Measurements from ENCODE around the gene SMOC2. TPM values are rescaled to one million over a fixed set of nuclear protein-coding genes. Genes with fewer than 3 reads are reported as not detected.

The SMOC2 gene, protein sequence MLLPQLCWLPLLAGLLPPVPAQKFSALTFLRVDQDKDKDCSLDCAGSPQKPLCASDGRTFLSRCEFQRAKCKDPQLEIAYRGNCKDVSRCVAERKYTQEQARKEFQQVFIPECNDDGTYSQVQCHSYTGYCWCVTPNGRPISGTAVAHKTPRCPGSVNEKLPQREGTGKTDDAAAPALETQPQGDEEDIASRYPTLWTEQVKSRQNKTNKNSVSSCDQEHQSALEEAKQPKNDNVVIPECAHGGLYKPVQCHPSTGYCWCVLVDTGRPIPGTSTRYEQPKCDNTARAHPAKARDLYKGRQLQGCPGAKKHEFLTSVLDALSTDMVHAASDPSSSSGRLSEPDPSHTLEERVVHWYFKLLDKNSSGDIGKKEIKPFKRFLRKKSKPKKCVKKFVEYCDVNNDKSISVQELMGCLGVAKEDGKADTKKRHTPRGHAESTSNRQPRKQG
- total RNA-seq (5.4 TPM), polyA plus RNA-seq (6.5 TPM)
- long read RNA-seq, donor 1, result 0 reads
- long read RNA-seq, donor 2, result 0 reads
- long read RNA-seq, donor 3, partial matches to known transcripts, result 0 of 2 reads
- long read RNA-seq, donor 3, other reads (novel, unspliced or antisense), result 0 of 2 reads
- long read RNA-seq, donor 4, partial matches to known transcripts, result 0 of 1 reads
- long read RNA-seq, donor 4, other reads (novel, unspliced or antisense), result 0 of 1 reads
- long read RNA-seq, donor 5, partial matches to known transcripts, result 0 of 1 reads
- long read RNA-seq, donor 5, other reads (novel, unspliced or antisense), result 0 of 1 reads
- long read RNA-seq, donor 6, partial matches to known transcripts, result 0 of 3 reads
- long read RNA-seq, donor 6, other reads (novel, unspliced or antisense), result 0 of 3 reads
- long read RNA-seq, donor 7, partial matches to known transcripts, result 0 of 1 reads
- long read RNA-seq, donor 7, other reads (novel, unspliced or antisense), result 0 of 1 reads
- long read RNA-seq, donor 8, partial matches to known transcripts, result 0 of 1 reads
- long read RNA-seq, donor 8, other reads (novel, unspliced or antisense), result 0 of 1 reads
- long read RNA-seq, donor 9, partial matches to known transcripts, result 0 of 2 reads
- long read RNA-seq, donor 9, other reads (novel, unspliced or antisense), result 0 of 2 reads
- long read RNA-seq, donor 10, partial matches to known transcripts, result 0 of 2 reads
- long read RNA-seq, donor 10, other reads (novel, unspliced or antisense), result 0 of 2 reads

DNA sequence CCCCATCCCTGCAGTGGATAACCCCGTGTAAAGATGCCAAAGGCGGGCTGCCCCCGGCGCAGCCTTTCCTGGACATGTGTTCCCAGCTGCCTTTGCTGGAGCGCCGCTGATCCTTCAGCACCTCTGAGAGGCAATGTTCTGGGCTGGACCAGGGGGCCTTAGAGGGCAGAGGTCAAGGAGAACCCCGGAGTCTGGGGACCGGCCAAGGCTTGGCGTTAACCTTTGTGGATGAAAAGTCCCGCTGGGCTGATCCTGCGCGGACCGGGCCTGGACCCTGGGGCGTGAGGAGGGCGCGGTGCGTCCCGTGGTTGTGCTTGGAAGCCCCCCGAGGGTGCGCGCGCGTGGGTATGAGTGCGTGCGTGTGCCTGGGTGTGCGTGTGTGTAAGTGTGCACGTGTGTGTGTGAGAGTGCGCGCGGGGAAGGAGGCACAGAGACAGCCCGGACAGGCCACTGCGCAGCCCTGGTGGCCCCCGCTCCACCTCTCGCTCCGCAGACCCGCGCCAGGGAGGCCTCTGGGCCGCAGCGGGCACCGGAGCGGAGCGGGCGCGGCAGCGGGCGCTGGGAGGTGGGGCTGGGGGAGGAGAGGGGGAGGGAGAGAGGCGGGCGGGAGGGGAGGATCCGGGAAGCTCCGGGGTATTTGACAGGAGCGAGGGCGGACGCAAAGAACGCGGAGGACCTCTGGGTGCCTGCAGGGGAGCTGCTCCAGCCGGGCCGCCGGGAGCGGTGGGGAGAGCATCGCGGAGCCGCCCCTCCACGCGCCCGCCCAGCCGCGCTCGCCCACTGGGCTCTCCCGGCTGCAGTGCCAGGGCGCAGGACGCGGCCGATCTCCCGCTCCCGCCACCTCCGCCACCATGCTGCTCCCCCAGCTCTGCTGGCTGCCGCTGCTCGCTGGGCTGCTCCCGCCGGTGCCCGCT lies at the start of gene SMOC2:
TSS of gene SMOC2 (plus strand) at position 665 of the 914 bp plus-strand sequence. CDS start at position 852, 187 bp downstream.
- peaks cover 33 to 50% of the 10 kb centered on the region in 2 donors for H3K27me3 ChIP-seq (ENCODE audit: control insufficient read depth in 2 of 2, insufficient read depth in 1 of 2, low read length in 1 of 2)
- no peak within 1 kb of the TSS for H3K27ac ChIP-seq (ENCODE audit: low read depth in 1 of 2, low read length in 1 of 2)
- no peaks in the 10 kb centered on the region for H3K36me3 ChIP-seq (ENCODE audit: control insufficient read depth in 2 of 2, insufficient read depth in 2 of 2, low read length in 1 of 2)
- DNase-seq (ENCODE audit: low read depth in 6 of 9, low spot score in 9 of 9), result no peak
- WGBS, result 8% methylated on average over 81 of the region's 81 CpGs
- peak within 1 kb of the TSS in 1 of 2 donors; percentile 10 for H3K4me3 ChIP-seq (ENCODE audit: low read length in 2 of 2)
- H3K9me3 ChIP-seq (ENCODE audit: control insufficient read depth in 2 of 2, insufficient read depth in 1 of 2, low read length in 1 of 2), result no peaks in the 10 kb centered on the region
- H3K4me1 ChIP-seq (ENCODE audit: control insufficient read depth in 2 of 2, insufficient read depth in 2 of 2, low read length in 2 of 2), result no peaks in the 10 kb centered on the region

DNA sequence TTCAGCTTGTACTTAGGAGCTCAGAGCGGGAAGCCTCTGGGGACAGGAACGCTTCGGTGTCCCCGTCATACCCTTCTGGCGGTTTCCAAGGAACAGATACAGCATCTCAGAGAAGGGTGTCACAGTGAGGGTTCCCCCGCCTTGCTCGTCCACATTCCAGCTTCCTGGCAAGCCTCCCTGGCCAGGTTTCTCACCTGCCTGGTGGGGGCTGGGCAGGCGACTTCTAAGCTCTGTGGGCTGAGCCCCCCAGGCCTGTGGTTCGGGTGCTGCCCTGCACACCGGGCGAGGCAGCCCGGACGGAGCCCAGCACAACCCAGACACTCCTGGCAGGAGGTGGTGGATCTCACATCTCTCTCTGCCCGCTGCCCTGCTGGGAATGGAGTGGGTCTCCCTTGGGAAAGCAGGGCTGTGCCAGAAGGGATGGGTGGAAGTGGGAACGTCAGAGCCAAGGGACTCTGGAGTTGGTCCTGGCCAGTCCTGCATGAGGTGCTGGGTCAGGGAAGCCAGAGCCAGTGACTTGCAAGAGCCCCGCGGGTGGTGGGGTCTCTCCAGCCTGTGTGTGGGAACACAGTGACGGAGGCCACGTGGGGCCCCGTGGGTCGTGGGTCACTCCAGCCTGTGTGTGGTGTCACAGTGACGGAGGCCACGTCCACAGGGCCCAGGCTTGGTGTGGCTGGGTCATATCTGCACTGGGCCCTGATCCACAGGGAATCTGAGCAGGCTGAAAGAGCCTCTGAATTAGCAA lies 47.7 kb upstream of the SMOC2 start:
- WGBS, result 90% methylated on average over 23 of the region's 23 CpGs
- no peaks in the 10 kb centered on the region for H3K36me3 ChIP-seq (ENCODE audit: control insufficient read depth in 2 of 2, insufficient read depth in 2 of 2, low read length in 1 of 2)

DNA sequence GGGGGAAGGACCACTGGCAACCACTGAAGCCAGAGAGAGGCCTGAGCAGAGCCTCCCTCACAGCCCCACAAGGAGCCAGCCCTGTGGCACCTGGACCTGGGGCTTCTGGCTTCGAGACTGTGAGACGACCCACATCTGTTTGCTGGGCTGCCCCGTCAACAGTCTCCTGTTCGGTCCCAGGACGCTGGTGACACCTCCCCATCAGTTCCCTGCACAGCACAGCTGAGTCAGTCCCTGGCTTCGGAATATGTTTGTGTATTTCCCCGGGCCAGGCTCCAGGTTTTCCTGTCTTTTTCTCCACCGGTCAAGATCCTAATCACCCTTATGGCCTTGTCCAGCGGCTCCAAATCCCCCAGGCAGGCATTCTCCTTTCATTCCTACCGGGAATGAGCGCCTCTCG lies 46.4 kb upstream of the SMOC2 start:
- DNase-seq (ENCODE audit: low read depth in 6 of 9, low spot score in 9 of 9), result no peak
- peaks cover 0 to 15% of the 10 kb centered on the region in 2 donors for H3K9me3 ChIP-seq (ENCODE audit: control insufficient read depth in 2 of 2, insufficient read depth in 1 of 2, low read length in 1 of 2)

More for the DNA sequence above, 47.7 kb upstream of the SMOC2 start:
- H3K4me1 ChIP-seq (ENCODE audit: control insufficient read depth in 2 of 2, insufficient read depth in 2 of 2, low read length in 2 of 2), result no peaks in the 10 kb centered on the region
- DNase-seq (ENCODE audit: low read depth in 6 of 9, low spot score in 9 of 9), result no peak
- peaks cover 1 to 15% of the 10 kb centered on the region in 2 donors for H3K9me3 ChIP-seq (ENCODE audit: control insufficient read depth in 2 of 2, insufficient read depth in 1 of 2, low read length in 1 of 2)
- H3K27me3 ChIP-seq (ENCODE audit: control insufficient read depth in 2 of 2, insufficient read depth in 1 of 2, low read length in 1 of 2), result no peaks in the 10 kb centered on the region
- no peak overlapping the region for H3K4me3 ChIP-seq (ENCODE audit: low read length in 2 of 2)
- no peak overlapping the region for H3K27ac ChIP-seq (ENCODE audit: low read depth in 1 of 2, low read length in 1 of 2)

DNA sequence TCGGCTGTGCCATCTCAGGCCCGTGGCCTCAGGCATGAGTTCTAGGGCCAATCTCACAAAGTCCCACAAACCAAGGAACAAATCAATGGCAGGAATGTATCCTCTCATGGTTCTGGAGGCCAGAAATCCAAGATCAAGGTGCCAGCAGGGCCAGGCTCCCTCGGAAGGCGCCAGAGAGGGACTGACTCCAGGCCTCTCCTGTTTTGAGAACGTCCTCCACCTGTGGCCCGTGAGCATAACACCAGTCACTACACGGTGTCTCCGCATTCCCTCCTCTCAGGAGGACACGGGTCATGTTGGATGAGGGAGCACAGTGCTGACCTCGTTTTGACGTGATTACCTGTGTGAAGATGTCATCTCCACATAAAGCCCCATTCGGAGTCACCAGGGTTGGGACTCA lies 45.0 kb upstream of the SMOC2 start:
- Histone ChIP-seq H3K4me1 (ENCODE audit: control insufficient read depth in 2 of 2, insufficient read depth in 2 of 2, low read length in 2 of 2) (no peaks in the 10 kb centered on the region), H3K27me3 (ENCODE audit: control insufficient read depth in 2 of 2, insufficient read depth in 1 of 2, low read length in 1 of 2) (no peaks in the 10 kb centered on the region), H3K27ac (ENCODE audit: low read depth in 1 of 2, low read length in 1 of 2) (no peak overlapping the region), H3K36me3 (ENCODE audit: control insufficient read depth in 2 of 2, insufficient read depth in 2 of 2, low read length in 1 of 2) (no peaks in the 10 kb centered on the region), H3K4me3 (ENCODE audit: low read length in 2 of 2) (no peak overlapping the region), H3K9me3 (ENCODE audit: control insufficient read depth in 2 of 2, insufficient read depth in 1 of 2, low read length in 1 of 2) (peaks cover 0 to 15% of the 10 kb centered on the region in 2 donors)
- 78% methylated on average over 12 of the region's 12 CpGs for WGBS
- no peak for DNase-seq (ENCODE audit: low read depth in 6 of 9, low spot score in 9 of 9)

More for the DNA sequence above, 46.4 kb upstream of the SMOC2 start:
- H3K4me1 ChIP-seq (ENCODE audit: control insufficient read depth in 2 of 2, insufficient read depth in 2 of 2, low read length in 2 of 2), result no peaks in the 10 kb centered on the region
- 81% methylated on average over 12 of the region's 12 CpGs for WGBS
- no peak overlapping the region for H3K4me3 ChIP-seq (ENCODE audit: low read length in 2 of 2)
- H3K27ac ChIP-seq (ENCODE audit: low read depth in 1 of 2, low read length in 1 of 2), result no peak overlapping the region
- no peaks in the 10 kb centered on the region for H3K36me3 ChIP-seq (ENCODE audit: control insufficient read depth in 2 of 2, insufficient read depth in 2 of 2, low read length in 1 of 2)
- no peaks in the 10 kb centered on the region for H3K27me3 ChIP-seq (ENCODE audit: control insufficient read depth in 2 of 2, insufficient read depth in 1 of 2, low read length in 1 of 2)

DNA sequence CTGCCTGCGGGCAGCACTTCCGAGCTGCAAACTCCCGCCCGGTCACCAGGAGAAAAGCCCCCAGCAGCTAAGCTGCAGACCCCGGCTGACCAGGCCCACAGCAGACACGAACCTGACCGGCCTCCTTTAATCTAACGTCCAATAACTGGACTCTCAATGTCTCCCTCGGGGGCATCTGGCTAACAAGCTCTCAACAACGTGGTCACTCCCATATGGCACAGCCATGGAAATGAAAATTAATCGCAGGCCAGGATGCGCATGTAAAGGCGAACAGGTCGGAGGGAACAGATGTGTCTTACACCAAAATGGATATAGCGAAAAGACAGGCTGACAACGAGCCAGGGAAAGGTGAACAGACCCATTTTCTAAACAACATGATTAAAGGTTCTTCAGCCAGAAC lies 44.4 kb upstream of the SMOC2 start:
- H3K4me3 ChIP-seq (ENCODE audit: low read length in 2 of 2), result no peak overlapping the region
- 87% methylated on average over 16 of the region's 16 CpGs for WGBS
- H3K9me3 ChIP-seq (ENCODE audit: control insufficient read depth in 2 of 2, insufficient read depth in 1 of 2, low read length in 1 of 2), result peaks cover 0 to 15% of the 10 kb centered on the region in 2 donors
- no peaks in the 10 kb centered on the region for H3K4me1 ChIP-seq (ENCODE audit: control insufficient read depth in 2 of 2, insufficient read depth in 2 of 2, low read length in 2 of 2)
- DNase-seq (ENCODE audit: low read depth in 6 of 9, low spot score in 9 of 9), result no peak
- no peaks in the 10 kb centered on the region for H3K36me3 ChIP-seq (ENCODE audit: control insufficient read depth in 2 of 2, insufficient read depth in 2 of 2, low read length in 1 of 2)
- no peaks in the 10 kb centered on the region for H3K27me3 ChIP-seq (ENCODE audit: control insufficient read depth in 2 of 2, insufficient read depth in 1 of 2, low read length in 1 of 2)
- H3K27ac ChIP-seq (ENCODE audit: low read depth in 1 of 2, low read length in 1 of 2), result no peak overlapping the region

DNA sequence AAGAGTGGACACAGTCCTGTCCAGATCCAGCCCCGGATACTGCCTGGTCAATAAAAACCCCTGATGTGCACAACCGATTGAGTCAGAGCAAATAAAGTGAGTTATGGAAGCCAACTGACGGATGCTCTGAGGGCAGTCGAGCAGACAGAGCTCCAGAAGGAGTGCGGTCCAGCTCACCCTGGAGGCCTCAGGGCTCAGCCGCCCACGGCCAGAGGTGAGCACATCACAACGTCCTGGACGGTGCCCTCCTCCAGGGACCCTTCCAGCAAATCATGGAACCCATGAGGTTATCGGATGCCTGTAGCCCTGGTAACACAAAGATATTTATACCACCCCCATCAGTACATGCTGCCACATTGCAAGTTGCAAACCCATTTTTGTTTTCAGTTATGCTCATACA lies 44.0 kb upstream of the SMOC2 start:
- Histone ChIP-seq H3K4me3 (ENCODE audit: low read length in 2 of 2) (no peak overlapping the region), H3K9me3 (ENCODE audit: control insufficient read depth in 2 of 2, insufficient read depth in 1 of 2, low read length in 1 of 2) (peaks cover 0 to 13% of the 10 kb centered on the region in 2 donors), H3K4me1 (ENCODE audit: control insufficient read depth in 2 of 2, insufficient read depth in 2 of 2, low read length in 2 of 2) (no peaks in the 10 kb centered on the region), H3K27me3 (ENCODE audit: control insufficient read depth in 2 of 2, insufficient read depth in 1 of 2, low read length in 1 of 2) (no peaks in the 10 kb centered on the region), H3K36me3 (ENCODE audit: control insufficient read depth in 2 of 2, insufficient read depth in 2 of 2, low read length in 1 of 2) (no peaks in the 10 kb centered on the region), H3K27ac (ENCODE audit: low read depth in 1 of 2, low read length in 1 of 2) (no peak overlapping the region)
- no peak for DNase-seq (ENCODE audit: low read depth in 6 of 9, low spot score in 9 of 9)
- WGBS, result 94% methylated on average over 10 of the region's 10 CpGs

DNA sequence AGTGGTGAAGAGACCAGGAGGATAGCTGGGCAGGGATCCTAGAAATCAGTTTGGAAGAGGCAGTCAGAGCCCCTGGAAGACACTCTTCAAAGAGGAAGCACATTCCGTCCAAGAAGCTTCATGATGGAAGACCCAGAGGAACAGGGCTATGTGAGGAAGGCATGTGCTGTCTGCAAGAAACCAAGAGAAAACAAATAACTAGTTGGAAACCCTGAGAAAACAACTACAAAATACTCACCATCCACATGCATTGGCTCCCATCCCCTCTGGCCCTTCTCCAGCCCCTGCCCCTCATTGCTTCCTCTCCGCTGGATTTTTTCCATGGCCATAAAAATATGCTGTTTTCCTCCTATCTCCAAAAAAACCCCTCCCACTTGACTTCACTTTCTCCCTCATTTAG lies 40.9 kb upstream of the SMOC2 start:
- DNase-seq (ENCODE audit: low read depth in 6 of 9, low spot score in 9 of 9), result no peak
- 86% methylated on average over 2 of the region's 2 CpGs for WGBS
- H3K27ac ChIP-seq (ENCODE audit: low read depth in 1 of 2, low read length in 1 of 2), result no peak overlapping the region

More for the DNA sequence above, 40.9 kb upstream of the SMOC2 start:
- H3K27me3 ChIP-seq (ENCODE audit: control insufficient read depth in 2 of 2, insufficient read depth in 1 of 2, low read length in 1 of 2), result no peaks in the 10 kb centered on the region
- H3K4me1 ChIP-seq (ENCODE audit: control insufficient read depth in 2 of 2, insufficient read depth in 2 of 2, low read length in 2 of 2), result no peaks in the 10 kb centered on the region
- no peak overlapping the region for H3K4me3 ChIP-seq (ENCODE audit: low read length in 2 of 2)
- no peaks in the 10 kb centered on the region for H3K9me3 ChIP-seq (ENCODE audit: control insufficient read depth in 2 of 2, insufficient read depth in 1 of 2, low read length in 1 of 2)
- H3K36me3 ChIP-seq (ENCODE audit: control insufficient read depth in 2 of 2, insufficient read depth in 2 of 2, low read length in 1 of 2), result no peaks in the 10 kb centered on the region

Measured in thymus (tissue), 14 donors.